ENCODE measurements around the gene GP1BA. TPM values are rescaled to one million over a fixed set of nuclear protein-coding genes. Genes with fewer than 3 reads are reported as not detected.
A peak's percentile ranks its signal among the peaks of the same experiment; 100 is the strongest.

The GP1BA gene
- total RNA-seq, 1 experiment from 2014 or later = not detected

DNA sequence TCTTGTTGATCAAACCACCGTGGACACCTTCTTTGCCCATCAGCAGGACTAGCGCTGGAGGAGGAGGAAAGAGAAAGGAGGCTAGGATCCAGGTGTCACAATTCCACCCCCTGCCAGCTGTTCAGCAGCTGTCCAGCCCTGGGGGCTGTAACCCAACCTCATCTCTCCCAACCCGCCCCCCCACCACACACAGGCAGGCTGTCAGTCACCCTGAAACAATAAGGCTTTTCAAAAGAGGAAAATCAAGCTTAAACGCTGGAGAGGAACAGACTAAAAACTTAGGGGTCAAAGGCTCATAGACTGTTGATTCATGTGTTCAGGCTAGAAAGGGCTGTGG lies 13.8 kb downstream of the GP1BA start:
- no peaks in the 10 kb centered on the region for H3K9me3 Mint-ChIP-seq
- H3K27ac Mint-ChIP-seq = peak overlapping the region; percentile 97
- CTCF ChIA-PET = interaction anchor here (1.5 kb wide), 1 partner anchor 37 kb away, joined by 4 read pairs; no protein-coding TSS in a partner anchor
- POLR2A ChIA-PET = interaction anchor here (0.6 to 3.5 kb wide), 4 partner anchors 23 to 151 kb away, joined by 3 to 45 read pairs (median 4); partner anchors contain the start of gene SPAG7
- H3K4me3 Mint-ChIP-seq = peak overlapping the region; percentile 91
- DNase-seq (ENCODE audit: low spot score) (no peak), ATAC-seq (no peak)
- H3K4me1 Mint-ChIP-seq = peaks cover 36% of the 10 kb centered on the region
- TF ChIP-seq, protein P1, sequence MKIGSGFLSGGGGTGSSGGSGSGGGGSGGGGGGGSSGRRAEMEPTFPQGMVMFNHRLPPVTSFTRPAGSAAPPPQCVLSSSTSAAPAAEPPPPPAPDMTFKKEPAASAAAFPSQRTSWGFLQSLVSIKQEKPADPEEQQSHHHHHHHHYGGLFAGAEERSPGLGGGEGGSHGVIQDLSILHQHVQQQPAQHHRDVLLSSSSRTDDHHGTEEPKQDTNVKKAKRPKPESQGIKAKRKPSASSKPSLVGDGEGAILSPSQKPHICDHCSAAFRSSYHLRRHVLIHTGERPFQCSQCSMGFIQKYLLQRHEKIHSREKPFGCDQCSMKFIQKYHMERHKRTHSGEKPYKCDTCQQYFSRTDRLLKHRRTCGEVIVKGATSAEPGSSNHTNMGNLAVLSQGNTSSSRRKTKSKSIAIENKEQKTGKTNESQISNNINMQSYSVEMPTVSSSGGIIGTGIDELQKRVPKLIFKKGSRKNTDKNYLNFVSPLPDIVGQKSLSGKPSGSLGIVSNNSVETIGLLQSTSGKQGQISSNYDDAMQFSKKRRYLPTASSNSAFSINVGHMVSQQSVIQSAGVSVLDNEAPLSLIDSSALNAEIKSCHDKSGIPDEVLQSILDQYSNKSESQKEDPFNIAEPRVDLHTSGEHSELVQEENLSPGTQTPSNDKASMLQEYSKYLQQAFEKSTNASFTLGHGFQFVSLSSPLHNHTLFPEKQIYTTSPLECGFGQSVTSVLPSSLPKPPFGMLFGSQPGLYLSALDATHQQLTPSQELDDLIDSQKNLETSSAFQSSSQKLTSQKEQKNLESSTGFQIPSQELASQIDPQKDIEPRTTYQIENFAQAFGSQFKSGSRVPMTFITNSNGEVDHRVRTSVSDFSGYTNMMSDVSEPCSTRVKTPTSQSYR (CRISPR knock-in tag; IDR thresholded peaks at IDR 0.05) = no peak
- no peak for TF ChIP-seq ZNF138 (CRISPR knock-in tag; conservative IDR thresholded peaks at IDR 0.05)
- TF ChIP-seq, protein P2, sequence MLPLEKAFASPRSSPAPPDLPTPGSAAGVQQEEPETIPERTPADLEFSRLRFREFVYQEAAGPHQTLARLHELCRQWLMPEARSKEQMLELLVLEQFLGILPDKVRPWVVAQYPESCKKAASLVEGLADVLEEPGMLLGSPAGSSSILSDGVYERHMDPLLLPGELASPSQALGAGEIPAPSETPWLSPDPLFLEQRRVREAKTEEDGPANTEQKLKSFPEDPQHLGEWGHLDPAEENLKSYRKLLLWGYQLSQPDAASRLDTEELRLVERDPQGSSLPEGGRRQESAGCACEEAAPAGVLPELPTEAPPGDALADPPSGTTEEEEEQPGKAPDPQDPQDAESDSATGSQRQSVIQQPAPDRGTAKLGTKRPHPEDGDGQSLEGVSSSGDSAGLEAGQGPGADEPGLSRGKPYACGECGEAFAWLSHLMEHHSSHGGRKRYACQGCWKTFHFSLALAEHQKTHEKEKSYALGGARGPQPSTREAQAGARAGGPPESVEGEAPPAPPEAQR (CRISPR knock-in tag; IDR thresholded peaks at IDR 0.05) = no peak
- no peak for TF ChIP-seq SP1 (CRISPR knock-in tag; conservative IDR thresholded peaks at IDR 0.05)
- TF ChIP-seq ZBTB21 (CRISPR knock-in tag; IDR thresholded peaks at IDR 0.05; ENCODE audit: borderline replicate concordance) = no peak
- TF ChIP-seq JAZF1 (CRISPR knock-in tag; IDR thresholded peaks at IDR 0.05) = no peak
- TF ChIP-seq, protein P3, sequence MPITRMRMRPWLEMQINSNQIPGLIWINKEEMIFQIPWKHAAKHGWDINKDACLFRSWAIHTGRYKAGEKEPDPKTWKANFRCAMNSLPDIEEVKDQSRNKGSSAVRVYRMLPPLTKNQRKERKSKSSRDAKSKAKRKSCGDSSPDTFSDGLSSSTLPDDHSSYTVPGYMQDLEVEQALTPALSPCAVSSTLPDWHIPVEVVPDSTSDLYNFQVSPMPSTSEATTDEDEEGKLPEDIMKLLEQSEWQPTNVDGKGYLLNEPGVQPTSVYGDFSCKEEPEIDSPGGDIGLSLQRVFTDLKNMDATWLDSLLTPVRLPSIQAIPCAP (CRISPR knock-in tag; IDR thresholded peaks at IDR 0.05) = no peak
- TF ChIP-seq ZNF416 (CRISPR knock-in tag; IDR thresholded peaks at IDR 0.05) = no peak
- TF ChIP-seq, protein P4, sequence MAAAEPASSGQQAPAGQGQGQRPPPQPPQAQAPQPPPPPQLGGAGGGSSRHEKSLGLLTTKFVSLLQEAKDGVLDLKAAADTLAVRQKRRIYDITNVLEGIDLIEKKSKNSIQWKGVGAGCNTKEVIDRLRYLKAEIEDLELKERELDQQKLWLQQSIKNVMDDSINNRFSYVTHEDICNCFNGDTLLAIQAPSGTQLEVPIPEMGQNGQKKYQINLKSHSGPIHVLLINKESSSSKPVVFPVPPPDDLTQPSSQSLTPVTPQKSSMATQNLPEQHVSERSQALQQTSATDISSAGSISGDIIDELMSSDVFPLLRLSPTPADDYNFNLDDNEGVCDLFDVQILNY (CRISPR knock-in tag; IDR thresholded peaks at IDR 0.05) = no peak
- TF ChIP-seq, protein P5, sequence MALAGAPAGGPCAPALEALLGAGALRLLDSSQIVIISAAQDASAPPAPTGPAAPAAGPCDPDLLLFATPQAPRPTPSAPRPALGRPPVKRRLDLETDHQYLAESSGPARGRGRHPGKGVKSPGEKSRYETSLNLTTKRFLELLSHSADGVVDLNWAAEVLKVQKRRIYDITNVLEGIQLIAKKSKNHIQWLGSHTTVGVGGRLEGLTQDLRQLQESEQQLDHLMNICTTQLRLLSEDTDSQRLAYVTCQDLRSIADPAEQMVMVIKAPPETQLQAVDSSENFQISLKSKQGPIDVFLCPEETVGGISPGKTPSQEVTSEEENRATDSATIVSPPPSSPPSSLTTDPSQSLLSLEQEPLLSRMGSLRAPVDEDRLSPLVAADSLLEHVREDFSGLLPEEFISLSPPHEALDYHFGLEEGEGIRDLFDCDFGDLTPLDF (CRISPR knock-in tag; IDR thresholded peaks at IDR 0.05) = no peak
- no peak for TF ChIP-seq KAT7 (CRISPR knock-in tag; IDR thresholded peaks at IDR 0.05; ENCODE audit: borderline replicate concordance)
- TF ChIP-seq RELA (CRISPR knock-in tag; IDR thresholded peaks at IDR 0.05; ENCODE audit: borderline replicate concordance) = no peak
- TF ChIP-seq, protein P6, sequence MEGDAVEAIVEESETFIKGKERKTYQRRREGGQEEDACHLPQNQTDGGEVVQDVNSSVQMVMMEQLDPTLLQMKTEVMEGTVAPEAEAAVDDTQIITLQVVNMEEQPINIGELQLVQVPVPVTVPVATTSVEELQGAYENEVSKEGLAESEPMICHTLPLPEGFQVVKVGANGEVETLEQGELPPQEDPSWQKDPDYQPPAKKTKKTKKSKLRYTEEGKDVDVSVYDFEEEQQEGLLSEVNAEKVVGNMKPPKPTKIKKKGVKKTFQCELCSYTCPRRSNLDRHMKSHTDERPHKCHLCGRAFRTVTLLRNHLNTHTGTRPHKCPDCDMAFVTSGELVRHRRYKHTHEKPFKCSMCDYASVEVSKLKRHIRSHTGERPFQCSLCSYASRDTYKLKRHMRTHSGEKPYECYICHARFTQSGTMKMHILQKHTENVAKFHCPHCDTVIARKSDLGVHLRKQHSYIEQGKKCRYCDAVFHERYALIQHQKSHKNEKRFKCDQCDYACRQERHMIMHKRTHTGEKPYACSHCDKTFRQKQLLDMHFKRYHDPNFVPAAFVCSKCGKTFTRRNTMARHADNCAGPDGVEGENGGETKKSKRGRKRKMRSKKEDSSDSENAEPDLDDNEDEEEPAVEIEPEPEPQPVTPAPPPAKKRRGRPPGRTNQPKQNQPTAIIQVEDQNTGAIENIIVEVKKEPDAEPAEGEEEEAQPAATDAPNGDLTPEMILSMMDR (IDR thresholded peaks at IDR 0.05) = no peak
- no peak for TF ChIP-seq ESRRA (CRISPR knock-in tag; IDR thresholded peaks at IDR 0.05; ENCODE audit: borderline replicate concordance)
- TF ChIP-seq, protein P7, sequence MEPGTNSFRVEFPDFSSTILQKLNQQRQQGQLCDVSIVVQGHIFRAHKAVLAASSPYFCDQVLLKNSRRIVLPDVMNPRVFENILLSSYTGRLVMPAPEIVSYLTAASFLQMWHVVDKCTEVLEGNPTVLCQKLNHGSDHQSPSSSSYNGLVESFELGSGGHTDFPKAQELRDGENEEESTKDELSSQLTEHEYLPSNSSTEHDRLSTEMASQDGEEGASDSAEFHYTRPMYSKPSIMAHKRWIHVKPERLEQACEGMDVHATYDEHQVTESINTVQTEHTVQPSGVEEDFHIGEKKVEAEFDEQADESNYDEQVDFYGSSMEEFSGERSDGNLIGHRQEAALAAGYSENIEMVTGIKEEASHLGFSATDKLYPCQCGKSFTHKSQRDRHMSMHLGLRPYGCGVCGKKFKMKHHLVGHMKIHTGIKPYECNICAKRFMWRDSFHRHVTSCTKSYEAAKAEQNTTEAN (CRISPR knock-in tag; IDR thresholded peaks at IDR 0.05) = no peak
- no peaks in the 10 kb centered on the region for H3K27me3 Mint-ChIP-seq (ENCODE audit: low read depth)
- H3K36me3 Mint-ChIP-seq = peaks cover 43% of the 10 kb centered on the region
